Suppressor macrophage treated with lipopolysaccharide for 4 hours (primary cell): ENCODE measurements around the gene DPH5.
"Not testable (repeated sequence)": the region's sequence is repeated elsewhere in the genome, so short reads cannot be mapped to it uniquely, and the experiment has no call there.

Source experiments
- DNase-seq: peaks from one replicate; pipeline ENCODE4 v3.0.0-alpha.2; 2020

Gene DPH5

GRCh38 chr1:100976936-100977335, 48.6 kb downstream of the DPH5 start:
- no peak for DNase-seq

- no peak for DNase-seq
These were observed 53.4 kb downstream of the DPH5 start for GRCh38 chr1:100972185-100972584.

- no peak for DNase-seq
These were observed 54.6 kb downstream of the DPH5 start for GRCh38 chr1:100971021-100971420.

GRCh38 chr1:100969327-100969726, 56.3 kb downstream of the DPH5 start:
- no peak for DNase-seq

DNA sequence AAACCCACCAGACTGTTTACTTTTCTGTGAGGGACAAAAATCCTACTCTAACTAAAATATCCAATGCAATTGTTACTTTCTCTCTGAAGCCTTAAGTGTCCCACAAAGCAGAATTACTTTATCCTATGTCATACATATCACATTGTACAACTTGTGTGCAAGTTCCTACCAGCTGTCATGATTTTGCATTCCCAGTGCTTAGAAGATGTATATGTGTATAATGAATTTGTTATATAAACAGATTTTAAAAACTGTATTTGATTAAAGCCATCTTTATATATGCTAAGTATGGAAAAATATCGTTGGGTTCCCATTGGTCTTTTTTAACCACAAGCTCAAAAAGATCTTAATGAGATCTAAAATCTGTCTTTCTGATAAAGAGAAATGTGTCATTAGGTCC, 57.0 kb downstream of the DPH5 start:
- no peak for DNase-seq

DNA sequence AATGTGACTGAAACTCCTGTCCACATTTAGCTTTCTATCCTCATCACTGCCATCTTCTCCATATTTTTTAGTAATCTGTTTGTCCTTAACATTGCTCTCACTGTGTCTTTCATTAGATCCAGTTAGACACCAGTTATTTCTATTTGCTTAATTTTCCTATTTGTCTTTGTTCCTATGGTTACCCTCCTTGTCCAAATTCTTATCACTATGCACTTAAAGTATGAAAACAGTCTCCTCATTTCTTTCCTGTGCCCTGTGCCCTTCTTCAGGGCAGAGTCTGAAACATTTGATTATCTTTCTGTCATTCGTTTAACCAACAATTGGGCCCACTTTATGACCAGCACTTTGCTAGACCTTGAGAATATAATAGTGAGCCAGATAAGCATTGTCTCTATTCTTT, 65.5 kb downstream of the DPH5 start:
- no peak for DNase-seq

GRCh38 chr1:100959502-100960060, 66.0 kb downstream of the DPH5 start:
- DNase-seq: peak; percentile 12

DNA sequence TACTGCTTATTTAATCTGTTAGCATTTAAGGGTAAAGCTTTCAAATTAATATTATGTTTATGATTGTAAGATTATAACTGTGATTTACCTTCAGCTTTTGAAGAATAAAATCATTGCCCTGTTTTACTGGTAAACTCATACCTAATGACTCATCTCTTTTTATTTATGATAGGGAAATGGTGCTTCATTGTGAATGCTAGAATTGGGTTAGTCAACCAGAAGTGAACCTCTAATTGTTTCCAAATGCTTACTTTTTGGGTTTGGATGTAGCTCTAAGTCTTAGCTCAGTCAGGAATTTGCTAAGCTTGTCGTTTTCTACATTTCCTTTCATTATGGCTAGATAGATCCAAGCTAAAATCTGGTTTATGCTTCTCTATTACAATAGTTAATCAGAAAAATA, 70.3 kb downstream of the DPH5 start:
- peak; percentile 3 for DNase-seq

- no peak for DNase-seq
These were observed 71.4 kb downstream of the DPH5 start for GRCh38 chr1:100953960-100954730.

- not testable (repeated sequence) for DNase-seq
These were observed 72.6 kb downstream of the DPH5 start for GRCh38 chr1:100952970-100953369.

GRCh38 chr1:100952104-100952745, 73.4 kb downstream of the DPH5 start:
- DNase-seq: no peak

DNA sequence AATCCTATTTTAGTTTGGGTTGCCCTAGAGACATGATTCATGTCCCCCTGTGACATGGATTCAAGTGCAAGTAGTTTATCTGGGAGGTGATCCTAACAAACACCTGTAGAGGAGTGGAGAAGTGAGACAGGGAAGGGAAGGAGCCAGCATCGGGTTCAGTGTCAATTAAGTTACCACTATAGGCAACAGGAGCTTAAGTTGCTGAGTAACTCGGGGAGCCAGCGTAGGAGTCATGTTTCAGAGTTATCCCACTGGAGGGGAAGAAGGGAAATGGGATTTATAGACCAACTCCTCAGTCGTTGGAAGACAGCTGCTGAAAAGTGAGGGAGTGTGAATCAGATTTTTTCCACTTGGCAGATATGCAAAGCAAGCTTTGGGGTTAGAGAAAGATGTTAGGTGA, 74.8 kb downstream of the DPH5 start:
- DNase-seq: no peak

DNA sequence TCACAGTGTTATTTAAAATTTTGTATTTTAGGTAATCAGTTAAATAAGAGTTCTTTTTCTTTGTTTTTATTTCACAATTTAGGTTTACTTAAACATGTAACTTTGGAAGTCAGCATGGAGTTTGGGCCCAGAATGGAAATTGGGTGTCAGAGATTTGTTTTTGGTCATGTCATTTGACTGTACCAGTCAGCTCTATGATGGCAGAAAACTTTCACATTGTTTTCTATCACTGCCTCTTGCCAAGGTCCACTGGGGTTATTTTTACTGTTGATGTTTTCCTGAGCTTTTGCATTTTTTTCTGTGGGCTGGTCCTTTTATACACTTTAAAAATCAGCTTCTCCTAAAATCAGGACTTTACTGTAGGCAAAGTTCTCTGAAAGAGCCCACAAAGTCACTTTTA, 75.2 kb downstream of the DPH5 start:
- no peak for DNase-seq

GRCh38 chr1:100949515-100950158, 75.9 kb downstream of the DPH5 start:
- DNase-seq: not testable (repeated sequence)

- not testable (repeated sequence) for DNase-seq
These were observed 76.7 kb downstream of the DPH5 start for GRCh38 chr1:100948721-100949405.

DNA sequence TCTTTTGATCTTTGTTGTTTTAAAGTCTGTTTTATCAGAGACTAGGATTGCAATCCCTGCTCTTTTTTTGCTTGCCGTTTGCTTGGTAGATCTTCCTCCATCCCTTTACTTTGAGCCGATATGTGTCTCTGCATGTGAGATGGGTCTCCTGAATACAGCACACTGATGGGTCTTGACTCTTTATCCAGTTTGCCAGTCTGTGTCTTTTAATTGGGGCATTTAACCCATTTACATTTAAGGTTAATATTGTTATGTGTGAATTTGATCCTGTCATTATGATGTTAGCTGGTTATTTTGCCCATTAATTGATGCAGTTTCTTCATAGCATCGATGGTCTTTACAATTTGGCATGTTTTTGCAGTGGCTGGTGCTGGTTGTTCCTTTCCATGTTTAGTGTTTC, 77.8 kb downstream of the DPH5 start:
- not testable (repeated sequence) for DNase-seq

DNA sequence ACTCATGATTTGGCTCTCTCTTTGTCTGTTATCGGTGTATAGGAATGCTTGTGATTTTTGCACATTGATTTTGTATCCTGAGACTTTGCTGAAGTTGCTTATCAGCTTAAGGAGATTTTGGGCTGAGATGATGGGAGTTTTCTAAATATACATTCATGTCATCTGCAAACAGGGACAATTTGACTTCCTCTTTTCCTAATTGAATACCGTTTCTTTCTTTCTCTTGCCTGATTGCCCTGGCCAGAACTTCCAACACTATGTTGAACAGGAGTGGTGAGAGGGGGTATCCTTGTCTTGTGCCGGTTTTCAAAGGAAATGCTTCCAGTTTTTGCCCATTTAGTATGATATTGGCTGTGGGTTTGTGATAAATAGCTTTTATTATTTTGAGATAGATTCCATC, 79.5 kb downstream of the DPH5 start:
- not testable (repeated sequence) for DNase-seq

- no peak for DNase-seq
These were observed 82.1 kb downstream of the DPH5 start for GRCh38 chr1:100943533-100943932.

DNA sequence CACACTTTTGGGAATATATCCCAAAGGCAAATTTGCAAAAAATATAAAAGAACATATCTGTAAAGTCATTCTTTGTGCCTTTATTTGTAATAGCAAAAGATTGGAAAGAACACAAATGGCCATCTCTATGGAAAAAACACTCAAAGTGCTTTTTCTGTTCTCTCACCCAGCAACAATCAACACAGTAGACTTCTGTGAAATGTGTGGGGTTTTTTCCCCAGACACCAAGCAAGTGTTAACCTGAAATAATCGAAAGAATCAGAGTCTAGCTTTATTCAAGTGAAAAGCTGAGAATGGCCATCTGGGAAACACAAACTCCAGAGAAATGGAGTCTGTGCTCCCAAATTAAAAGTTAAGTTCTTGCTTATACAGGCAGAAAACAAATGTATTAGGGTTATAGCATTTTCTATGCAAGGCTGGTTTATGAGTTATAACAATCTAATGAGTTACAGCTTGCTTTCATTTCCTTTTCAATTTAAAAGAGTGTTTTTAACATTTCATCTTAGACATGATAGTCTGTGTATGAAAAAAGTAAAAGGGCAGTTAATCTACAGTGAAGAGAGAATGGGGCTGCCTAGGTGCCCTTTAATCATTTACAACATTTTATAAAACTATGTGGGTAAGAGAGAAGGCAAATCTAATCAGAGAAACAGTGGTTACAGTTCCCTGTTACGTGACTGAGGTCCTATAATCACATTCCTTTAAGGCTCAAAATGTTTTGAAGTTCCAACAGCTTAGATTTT, 83.1 kb downstream of the DPH5 start:
- DNase-seq: no peak

DNA sequence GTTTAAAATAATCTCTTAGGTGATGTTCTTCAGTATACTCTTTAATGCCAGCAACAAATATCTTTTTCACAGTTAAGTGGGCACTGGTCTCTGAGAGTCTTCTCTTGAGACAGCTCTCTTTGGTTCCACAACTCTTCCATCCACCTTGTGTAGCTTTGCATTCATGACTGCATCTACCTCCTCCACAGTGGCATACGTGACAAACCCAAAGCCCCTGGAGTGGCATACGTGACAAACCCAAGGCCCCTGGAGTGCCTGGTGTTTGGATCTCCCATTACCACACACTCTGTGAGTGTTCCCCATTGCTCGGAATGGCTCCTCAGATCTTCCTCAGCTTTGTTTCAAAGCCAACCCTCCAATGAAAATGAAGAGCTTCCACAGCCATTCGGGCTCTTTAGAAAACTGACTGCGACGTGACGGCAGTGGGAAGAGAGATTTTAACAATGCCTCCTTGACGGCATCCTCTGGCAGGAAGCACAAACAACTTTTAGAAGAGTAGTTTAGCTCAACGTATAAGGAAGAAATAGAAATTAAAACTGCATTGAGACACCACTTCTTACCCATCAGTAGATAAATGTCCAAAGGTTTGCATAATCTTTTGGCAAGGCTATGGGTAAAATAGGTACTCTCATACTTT, 83.9 kb downstream of the DPH5 start:
- DNase-seq: no peak

GRCh38 chr1:100941098-100941527, 84.5 kb downstream of the DPH5 start:
- DNase-seq: no peak
